Measurements from ENCODE around the gene VPS16.
"Not testable (repeated sequence)": the region's sequence is repeated elsewhere in the genome, so short reads cannot be mapped to it uniquely, and the experiment has no call there.

VPS16 gene

DNA sequence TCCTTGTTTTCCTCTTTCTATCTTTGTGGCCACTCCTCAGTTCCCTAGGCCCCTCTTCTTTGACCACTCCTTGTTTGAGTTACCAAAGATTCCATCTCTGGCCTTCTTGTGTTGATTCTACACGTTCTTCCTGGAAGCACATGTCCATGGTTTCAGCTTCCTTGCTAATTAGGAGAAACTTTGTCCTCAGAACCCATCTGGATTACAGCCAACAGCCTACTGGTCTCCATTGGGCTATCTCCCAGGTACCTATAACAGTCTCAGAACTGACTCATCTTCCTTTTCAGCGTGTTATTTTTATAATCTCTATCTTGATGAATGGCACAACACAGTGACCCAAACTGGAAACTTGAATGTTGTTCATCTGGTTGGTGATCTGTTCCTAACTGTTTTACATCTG lies 50.2 kb downstream of the VPS16 start:
- Histone ChIP-seq H3K9me3 (no peaks in the 10 kb centered on the region), H3K36me3 (no peaks in the 10 kb centered on the region), H3K4me3 (ENCODE audit: low read depth in 1 of 2, low read length in 1 of 2) (no peak overlapping the region), H3K27me3 (no peaks in the 10 kb centered on the region), H3K27ac (no peak overlapping the region), H3K4me1 (ENCODE audit: control insufficient read depth in 1 of 2, insufficient read depth in 1 of 2, low read depth in 1 of 2, low read length in 1 of 2) (peaks cover 3 to 7% of the 10 kb centered on the region in 2 experiments)
- TF ChIP-seq, protein P1, sequence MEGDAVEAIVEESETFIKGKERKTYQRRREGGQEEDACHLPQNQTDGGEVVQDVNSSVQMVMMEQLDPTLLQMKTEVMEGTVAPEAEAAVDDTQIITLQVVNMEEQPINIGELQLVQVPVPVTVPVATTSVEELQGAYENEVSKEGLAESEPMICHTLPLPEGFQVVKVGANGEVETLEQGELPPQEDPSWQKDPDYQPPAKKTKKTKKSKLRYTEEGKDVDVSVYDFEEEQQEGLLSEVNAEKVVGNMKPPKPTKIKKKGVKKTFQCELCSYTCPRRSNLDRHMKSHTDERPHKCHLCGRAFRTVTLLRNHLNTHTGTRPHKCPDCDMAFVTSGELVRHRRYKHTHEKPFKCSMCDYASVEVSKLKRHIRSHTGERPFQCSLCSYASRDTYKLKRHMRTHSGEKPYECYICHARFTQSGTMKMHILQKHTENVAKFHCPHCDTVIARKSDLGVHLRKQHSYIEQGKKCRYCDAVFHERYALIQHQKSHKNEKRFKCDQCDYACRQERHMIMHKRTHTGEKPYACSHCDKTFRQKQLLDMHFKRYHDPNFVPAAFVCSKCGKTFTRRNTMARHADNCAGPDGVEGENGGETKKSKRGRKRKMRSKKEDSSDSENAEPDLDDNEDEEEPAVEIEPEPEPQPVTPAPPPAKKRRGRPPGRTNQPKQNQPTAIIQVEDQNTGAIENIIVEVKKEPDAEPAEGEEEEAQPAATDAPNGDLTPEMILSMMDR (IDR thresholded peaks at IDR 0.05) = no peak

DNA sequence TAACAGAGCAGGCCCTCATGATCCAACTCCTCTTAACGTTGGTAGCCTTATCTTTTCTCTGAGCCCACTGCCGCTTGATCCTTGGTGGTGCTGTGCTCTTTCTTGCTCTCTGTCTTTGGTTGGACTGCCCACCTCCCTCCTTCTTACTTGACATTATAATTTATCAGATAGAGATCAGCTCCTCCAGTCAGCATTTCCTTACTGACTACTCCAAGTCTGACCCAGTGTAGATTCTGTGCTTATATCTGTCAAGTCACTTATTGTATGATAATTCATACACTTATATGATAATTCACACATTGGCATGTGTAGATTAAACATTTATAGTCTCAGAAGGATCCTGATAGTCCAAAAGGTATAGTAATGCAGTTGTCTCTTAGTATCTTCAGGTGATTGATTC lies 50.8 kb downstream of the VPS16 start:
- H3K27ac ChIP-seq = no peak overlapping the region
- peaks cover 3 to 7% of the 10 kb centered on the region in 2 experiments for H3K4me1 ChIP-seq (ENCODE audit: control insufficient read depth in 1 of 2, insufficient read depth in 1 of 2, low read depth in 1 of 2, low read length in 1 of 2)
- no peak overlapping the region for H3K4me3 ChIP-seq (ENCODE audit: low read depth in 1 of 2, low read length in 1 of 2)
- H3K27me3 ChIP-seq = no peaks in the 10 kb centered on the region
- TF ChIP-seq, protein P1 (IDR thresholded peaks at IDR 0.05) = no peak
- no peaks in the 10 kb centered on the region for H3K36me3 ChIP-seq
- H3K9me3 ChIP-seq = no peaks in the 10 kb centered on the region

DNA sequence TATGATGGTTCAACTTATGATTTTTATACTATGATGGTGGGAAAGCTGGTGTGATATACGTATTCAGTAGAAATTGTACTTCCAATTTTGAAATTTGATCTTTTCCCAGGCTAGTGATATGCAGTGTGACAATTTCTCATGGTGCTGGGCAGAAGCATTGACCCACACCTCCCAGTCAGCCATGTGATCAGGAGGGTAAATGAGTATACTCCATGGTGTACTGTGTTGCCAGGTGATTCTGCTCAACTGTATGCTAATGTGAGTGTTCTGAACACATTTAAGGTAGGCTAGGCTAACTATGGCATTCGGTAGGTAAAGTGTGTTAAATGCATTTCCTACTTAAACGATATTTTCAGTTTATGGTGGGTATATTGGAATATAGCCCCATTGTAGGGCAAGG lies 51.8 kb downstream of the VPS16 start:
- H3K4me1 ChIP-seq (ENCODE audit: control insufficient read depth in 1 of 2, insufficient read depth in 1 of 2, low read depth in 1 of 2, low read length in 1 of 2) = peaks cover 3 to 7% of the 10 kb centered on the region in 2 experiments
- TF ChIP-seq, protein P1 (IDR thresholded peaks at IDR 0.05) = no peak
- no peaks in the 10 kb centered on the region for H3K36me3 ChIP-seq
- no peaks in the 10 kb centered on the region for H3K27me3 ChIP-seq
- H3K9me3 ChIP-seq = no peaks in the 10 kb centered on the region
- H3K27ac ChIP-seq = no peak overlapping the region
- no peak overlapping the region for H3K4me3 ChIP-seq (ENCODE audit: low read depth in 1 of 2, low read length in 1 of 2)

DNA sequence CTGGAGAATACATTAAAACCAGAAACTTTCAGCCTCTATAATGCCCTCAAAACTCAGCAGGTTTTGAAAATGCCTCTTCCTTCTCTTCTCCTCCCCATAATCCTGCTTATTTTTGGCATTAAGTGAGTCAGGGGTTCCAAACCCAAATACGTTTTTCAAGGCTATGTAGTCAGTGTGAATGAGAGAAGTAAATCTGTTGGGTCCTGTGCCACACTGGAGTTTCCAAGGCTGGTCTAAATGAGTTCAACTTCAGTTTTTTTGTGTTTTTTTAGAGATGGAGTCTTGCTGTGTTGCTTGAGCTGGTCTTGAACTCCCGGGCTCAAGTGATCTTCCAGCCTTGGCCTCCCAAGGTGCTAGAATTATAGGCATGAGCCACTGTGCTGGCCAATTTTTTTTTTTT lies 53.7 kb downstream of the VPS16 start:
- Histone ChIP-seq H3K27me3 (no peaks in the 10 kb centered on the region), H3K4me3 (ENCODE audit: low read depth in 1 of 2, low read length in 1 of 2) (no peak overlapping the region), H3K36me3 (no peaks in the 10 kb centered on the region), H3K4me1 (ENCODE audit: control insufficient read depth in 1 of 2, insufficient read depth in 1 of 2, low read depth in 1 of 2, low read length in 1 of 2) (no peaks in the 10 kb centered on the region), H3K27ac (no peak overlapping the region), H3K9me3 (no peaks in the 10 kb centered on the region)
- TF ChIP-seq, protein P1 (IDR thresholded peaks at IDR 0.05) = no peak

DNA sequence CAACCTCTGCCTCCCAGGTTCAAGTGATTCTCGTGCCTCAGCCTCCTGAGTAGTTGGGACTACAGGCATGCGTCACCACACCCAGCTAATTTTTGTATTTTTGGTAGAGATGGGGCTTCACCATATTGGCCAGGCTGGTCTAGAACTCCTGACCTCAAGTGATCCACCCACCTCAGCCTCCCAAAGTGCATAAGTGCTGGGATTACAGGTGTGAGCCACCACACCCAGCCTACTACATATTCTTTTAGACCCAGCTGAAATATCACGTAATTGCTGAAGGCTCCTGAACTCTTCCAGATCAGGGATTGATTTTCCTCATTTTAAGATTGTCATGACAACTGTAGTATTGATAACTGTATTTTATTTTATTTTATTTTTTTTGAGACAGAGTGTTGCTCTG lies 54.6 kb downstream of the VPS16 start:
- not testable (repeated sequence) for H3K36me3 ChIP-seq; H3K27ac ChIP-seq; H3K4me1 ChIP-seq (ENCODE audit: control insufficient read depth in 1 of 2, insufficient read depth in 1 of 2, low read depth in 1 of 2, low read length in 1 of 2); H3K4me3 ChIP-seq (ENCODE audit: low read depth in 1 of 2, low read length in 1 of 2); H3K27me3 ChIP-seq; H3K9me3 ChIP-seq

DNA sequence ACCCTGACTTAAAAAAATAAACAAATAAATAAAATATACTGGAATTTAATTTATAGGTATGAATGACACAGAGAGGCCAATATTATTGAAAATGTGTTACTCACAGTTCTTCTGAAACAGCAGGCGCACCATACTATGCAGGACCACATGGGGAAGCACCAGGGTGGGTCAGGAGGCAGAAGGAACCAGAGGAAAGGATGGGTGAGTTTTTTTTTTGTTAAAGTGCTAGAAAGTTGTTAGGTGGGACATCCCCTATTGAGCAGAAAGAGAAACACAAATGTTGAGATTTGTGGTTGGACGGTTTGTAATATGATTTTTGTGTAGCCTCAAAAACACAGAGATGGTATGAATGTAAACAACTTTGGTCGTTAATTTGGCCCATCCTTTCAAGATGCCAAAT lies 58.7 kb downstream of the VPS16 start:
- no peak overlapping the region for H3K4me3 ChIP-seq (ENCODE audit: low read depth in 1 of 2, low read length in 1 of 2)
- H3K27me3 ChIP-seq = no peaks in the 10 kb centered on the region
- TF ChIP-seq, protein P1 (IDR thresholded peaks at IDR 0.05) = no peak
- H3K4me1 ChIP-seq (ENCODE audit: control insufficient read depth in 1 of 2, insufficient read depth in 1 of 2, low read depth in 1 of 2, low read length in 1 of 2) = peaks cover 10 to 16% of the 10 kb centered on the region in 2 experiments
- no peak overlapping the region for H3K27ac ChIP-seq
- no peaks in the 10 kb centered on the region for H3K36me3 ChIP-seq
- no peaks in the 10 kb centered on the region for H3K9me3 ChIP-seq

Data from neutrophil (primary cell).